Left renal cortex interstitium (tissue), 4 donors: ENCODE measurements around the gene MYO6. TPM values are rescaled to one million over a fixed set of nuclear protein-coding genes. Genes with fewer than 3 reads are reported as not detected.

ENCODE experiments used
- DNase-seq, 4 donors: peaks; one replicate each; pipeline ENCODE4 v3.0.0-alpha.2; 2013; ENCODE audit warnings: low read depth in 4 of 4, low spot score in 2 of 4, missing footprints in 1 of 4
- polyA plus RNA-seq, 4 donors: library from polyadenylated mRNA; unstranded; fragments of 120-200 nt; gene quantifications; one replicate each; pipeline ENCODE4 v1.2.1, GENCODE V29; 2013; ENCODE audit not compliant: insufficient read length in 4 of 4

MYO6 gene
- polyA plus RNA-seq, 4 donors = 85.4 to 116 (median 106) TPM

- no peak for DNase-seq
These were observed 12.4 kb downstream of the MYO6 start for GRCh38 chr6:75761489-75761888.

GRCh38 chr6:75762063-75762462, 13.0 kb downstream of the MYO6 start:
- DNase-seq = no peak

GRCh38 chr6:75766387-75766786, 17.3 kb downstream of the MYO6 start:
- DNase-seq = no peak

- DNase-seq = no peak
These were observed 21.8 kb downstream of the MYO6 start for GRCh38 chr6:75770844-75771243.

DNA sequence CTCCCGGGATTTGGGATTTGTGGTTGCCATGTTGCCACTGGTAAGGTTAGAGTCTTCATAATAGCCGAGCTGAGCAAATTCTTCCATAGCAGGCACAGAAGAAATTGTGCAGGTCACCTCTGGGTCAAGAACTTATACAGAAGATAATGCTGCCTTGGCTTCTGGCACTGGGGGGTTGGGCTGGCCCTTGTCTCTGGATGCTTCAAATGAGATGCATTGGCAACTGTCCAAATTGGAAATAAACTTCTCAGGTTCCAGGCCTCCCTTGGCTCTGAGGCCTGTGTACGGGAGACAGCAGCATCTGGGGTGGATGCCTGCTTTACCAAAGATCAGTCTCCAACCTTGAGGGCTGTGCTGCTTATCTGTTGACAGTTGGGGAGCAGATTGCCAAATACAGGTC, 26.2 kb downstream of the MYO6 start:
- DNase-seq = no peak

GRCh38 chr6:75776461-75776860, 27.4 kb downstream of the MYO6 start:
- no peak for DNase-seq

DNA sequence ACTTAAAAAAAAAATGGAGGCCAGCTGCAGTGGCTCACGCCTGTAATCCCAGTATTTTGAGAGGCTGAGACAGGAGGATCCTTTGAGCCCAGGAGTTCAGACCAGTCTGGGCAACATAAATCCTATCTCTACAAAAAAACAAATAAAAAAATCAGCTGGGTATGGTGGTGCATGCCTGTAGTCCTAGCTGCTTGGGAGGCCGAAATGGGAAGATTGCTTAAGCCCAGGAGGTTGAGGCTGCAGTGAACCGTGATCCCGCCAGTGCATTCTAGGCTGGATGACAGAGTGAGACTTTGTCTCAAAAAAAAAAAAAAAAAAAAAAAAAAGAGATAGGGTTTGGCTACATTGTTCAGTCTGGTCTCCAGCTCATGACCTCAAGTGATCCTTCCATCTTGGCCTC, 29.7 kb downstream of the MYO6 start:
- no peak for DNase-seq

GRCh38 chr6:75786152-75786551, 37.1 kb downstream of the MYO6 start:
- DNase-seq = no peak

DNA sequence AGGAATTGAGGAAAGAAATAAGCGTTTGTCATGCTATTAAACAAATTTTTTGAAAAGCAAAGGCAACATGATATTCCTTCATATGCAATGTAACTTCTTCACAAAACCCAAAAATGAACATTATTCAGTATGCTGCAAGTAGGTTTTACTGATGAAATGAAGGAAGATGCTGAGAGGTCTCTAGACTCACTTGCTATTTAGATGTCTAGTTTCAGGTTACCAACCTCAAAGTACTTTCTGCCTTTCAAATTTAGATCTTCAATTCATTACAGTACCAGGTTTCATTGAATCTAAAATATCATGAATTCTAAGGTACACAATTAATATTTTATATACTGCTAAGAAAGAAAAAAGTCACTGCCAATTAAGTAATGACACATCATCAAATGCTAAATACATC, 39.9 kb downstream of the MYO6 start:
- no peak for DNase-seq

DNA sequence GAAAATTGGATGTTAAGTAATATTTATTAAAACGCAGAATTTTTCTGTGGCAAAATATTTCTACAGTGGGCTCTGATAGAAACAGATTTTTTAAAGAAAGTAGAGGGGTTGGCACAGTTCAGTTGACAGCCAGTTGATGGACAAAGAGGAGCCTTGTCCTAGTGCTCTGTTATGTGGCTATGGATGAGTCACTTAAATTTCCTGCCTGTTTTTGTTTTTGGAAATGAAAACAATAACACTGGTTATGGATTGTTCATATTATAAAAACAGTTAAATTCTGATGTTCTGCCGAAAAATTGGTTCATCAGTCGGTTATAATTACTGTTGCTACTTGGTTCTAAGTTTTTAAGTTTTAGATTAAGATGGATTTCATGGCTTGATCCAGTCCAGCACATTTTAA, 42.8 kb downstream of the MYO6 start:
- DNase-seq = no peak

DNA sequence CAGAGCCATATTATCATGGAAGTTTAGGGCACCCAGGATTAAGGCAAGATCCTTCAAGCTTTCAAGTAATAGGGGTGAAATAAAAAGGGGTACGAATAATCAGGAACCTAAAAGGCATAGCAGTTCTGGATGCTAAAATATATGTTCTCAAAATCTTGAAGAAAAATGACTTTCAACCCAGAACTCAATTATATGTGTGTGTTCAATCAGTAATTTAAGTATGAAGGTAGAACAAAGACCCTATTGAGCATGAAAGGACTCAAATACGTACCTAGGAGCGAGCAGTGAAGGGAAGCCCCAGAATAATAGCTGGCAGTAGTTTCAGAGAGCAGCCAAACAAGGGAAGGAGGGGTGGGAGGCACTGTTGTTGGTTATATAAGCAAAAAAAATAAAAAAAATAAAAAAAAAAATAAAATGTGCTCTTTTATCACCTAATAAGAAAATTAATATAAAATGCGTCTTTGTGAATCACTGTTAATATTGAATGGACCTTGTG, 45.4 kb downstream of the MYO6 start:
- DNase-seq = peak in 1 of 4 donors; percentile 3

- DNase-seq = no peak
These were observed 46.1 kb downstream of the MYO6 start for GRCh38 chr6:75794954-75795739.

DNA sequence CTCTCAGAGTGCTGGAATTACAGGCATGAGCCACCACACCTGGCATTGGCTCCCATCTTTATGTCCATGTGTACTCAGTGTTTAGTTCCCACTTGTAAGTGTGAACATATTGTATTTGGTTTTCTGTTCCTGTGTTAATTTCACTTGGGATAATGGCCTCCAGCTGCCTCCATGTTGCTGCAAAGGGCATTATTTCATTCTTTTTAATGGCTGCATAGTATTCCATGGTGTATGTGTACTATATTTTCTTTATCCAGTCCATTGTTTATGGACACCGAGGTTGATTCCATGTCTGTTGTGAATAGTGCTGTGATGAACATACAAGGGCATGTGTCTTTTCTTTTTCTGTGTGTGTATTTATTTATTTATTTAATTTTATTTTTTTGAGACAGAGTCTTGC, 47.7 kb downstream of the MYO6 start:
- no peak for DNase-seq

DNA sequence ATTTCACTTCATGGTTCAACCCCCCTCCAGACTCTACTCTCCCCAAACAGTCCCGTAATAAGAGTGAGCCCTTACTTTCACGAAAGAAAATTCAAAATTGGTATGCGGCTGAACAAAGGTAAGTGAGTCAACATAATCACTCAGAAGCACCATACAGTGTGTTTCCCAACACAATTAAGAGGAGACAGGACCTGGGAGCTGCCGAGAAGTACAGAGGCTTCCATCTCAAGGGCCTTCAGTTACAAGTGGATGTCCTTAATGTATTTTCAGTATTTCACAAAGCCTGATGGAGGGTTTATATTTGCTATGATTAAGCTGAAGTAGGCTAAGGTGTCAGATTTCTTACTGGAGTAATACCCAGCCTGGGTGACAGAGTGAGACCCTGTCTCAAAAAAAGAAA, 51.1 kb downstream of the MYO6 start:
- no peak for DNase-seq

- DNase-seq = no peak
These were observed 51.9 kb downstream of the MYO6 start for GRCh38 chr6:75800708-75801505.

DNA sequence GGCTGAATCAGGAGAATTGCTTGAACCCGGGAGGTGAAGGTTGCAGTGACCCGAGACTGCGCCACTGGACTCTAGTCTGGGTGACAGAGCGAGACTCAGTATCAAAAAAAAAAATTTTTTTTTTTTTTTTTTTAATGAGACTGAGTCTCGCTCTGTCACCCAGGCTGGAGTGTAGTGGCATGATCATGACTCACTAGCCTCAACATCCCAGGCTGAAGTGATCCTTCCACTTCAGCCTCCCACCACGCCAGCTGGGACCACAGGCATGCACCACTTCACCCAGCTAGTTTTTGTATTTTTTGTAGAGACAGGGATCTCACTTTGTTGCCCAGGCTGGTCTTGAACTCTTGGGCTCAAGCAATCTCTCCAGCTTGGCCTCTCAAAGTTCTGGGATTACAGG, 53.3 kb downstream of the MYO6 start:
- no peak for DNase-seq

DNA sequence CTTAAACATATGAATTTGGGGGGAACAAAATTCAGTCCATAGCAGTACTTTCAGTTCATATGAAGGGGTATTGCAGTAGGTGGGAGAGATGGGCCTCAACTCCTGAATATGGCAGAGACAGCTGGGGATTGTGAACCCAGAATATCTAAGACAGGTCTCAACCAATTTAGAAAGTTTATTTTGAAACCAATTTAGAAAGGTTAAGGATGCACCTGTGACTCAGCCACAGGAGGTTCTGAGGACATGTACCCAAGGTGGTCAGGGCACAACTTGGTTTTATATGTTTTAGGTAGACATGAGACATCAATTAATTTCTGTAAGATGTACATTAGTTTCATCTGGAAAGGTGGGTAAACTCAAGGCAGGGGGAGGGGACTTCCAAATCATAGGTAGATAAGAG, 59.5 kb downstream of the MYO6 start:
- DNase-seq = no peak

- DNase-seq = no peak
These were observed 63.5 kb downstream of the MYO6 start for GRCh38 chr6:75812560-75812959.

DNA sequence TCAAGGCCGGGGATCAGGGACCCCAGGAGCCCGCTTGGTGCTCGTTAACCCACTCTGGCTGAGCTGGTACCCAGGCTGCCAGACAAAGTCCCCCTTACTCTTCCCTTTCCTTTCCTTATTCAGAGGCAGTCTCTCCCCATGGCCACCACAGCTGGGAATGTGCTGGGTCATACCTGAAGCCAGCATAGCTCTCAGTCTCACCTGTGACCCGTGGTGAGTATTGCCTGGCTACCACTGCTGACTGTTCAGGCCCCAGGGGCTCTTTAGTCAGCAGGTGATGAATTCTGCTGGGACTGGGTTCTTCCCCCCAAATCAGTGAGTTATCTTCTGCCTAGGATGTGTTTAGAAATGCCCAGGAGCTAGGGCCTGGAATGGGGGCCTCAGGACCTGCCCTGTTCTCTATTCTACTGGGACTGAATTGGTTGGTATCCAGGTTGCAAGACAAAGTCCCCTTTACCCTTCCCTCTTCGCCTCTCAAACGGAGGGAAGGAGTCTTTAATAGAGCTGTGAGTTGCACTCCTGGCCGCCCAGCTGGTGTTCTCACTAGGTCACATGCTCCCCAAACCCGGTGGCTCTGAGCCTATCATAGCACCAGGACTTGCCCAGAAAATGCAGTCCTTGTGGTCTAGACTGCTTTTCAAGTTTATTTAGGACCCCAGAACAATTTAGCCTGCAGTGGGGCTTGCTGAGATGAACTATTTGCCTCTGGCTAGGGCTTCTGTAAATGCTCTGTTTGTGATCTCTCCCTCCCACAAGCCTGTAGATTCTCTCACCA, 64.6 kb downstream of the MYO6 start:
- no peak for DNase-seq

- DNase-seq = no peak
These were observed 66.7 kb downstream of the MYO6 start for GRCh38 chr6:75815756-75816155.
